GM12892 (cell line): ENCODE measurements around the gene ARG2.
A peak's percentile ranks its signal among the peaks of the same experiment; 100 is the strongest.
"Not testable (repeated sequence)": the region's sequence is repeated elsewhere in the genome, so short reads cannot be mapped to it uniquely, and the experiment has no call there.

Experiments used
- DNase-seq: peaks from one replicate; pipeline ENCODE4 v3.0.0; 2011; ENCODE audit not compliant: insufficient read length
- FAIRE-seq: peaks from 2 replicates; lab custom pipeline; 2011; peaks lifted over from hg19 to GRCh38; lab: Jason Lieb, UNC
- POLR2A ChIP-seq: IDR thresholded peaks from 2 replicates; pipeline ENCODE4 v1.6.1; 2011; ENCODE audit warnings: low read depth, low read length, control low read depth
- POLR2AphosphoS5 ChIP-seq: IDR thresholded peaks from 2 replicates; pipeline ENCODE4 v1.6.1; 2011; ENCODE audit warnings: low read depth, low read length, control low read depth
- TAF1 ChIP-seq: IDR thresholded peaks from 2 replicates; pipeline ENCODE4 v1.6.1; 2011; ENCODE audit warnings: low read depth, mild to moderate bottlenecking, control low read depth, low read length, borderline replicate concordance

The ARG2 gene

GRCh38 chr14:67589204-67589770, 30.4 kb upstream of the ARG2 start:
- TF ChIP-seq POLR2A, result no peak
- no peak for TF ChIP-seq POLR2AphosphoS5
- TF ChIP-seq TAF1, result no peak
- FAIRE-seq, result no peak

GRCh38 chr14:67593650-67594049, 26.1 kb upstream of the ARG2 start:
- not testable (repeated sequence) for DNase-seq, FAIRE-seq

More at GRCh38 chr14:67589204-67589770, 30.4 kb upstream of the ARG2 start:
- no peak for DNase-seq

DNA sequence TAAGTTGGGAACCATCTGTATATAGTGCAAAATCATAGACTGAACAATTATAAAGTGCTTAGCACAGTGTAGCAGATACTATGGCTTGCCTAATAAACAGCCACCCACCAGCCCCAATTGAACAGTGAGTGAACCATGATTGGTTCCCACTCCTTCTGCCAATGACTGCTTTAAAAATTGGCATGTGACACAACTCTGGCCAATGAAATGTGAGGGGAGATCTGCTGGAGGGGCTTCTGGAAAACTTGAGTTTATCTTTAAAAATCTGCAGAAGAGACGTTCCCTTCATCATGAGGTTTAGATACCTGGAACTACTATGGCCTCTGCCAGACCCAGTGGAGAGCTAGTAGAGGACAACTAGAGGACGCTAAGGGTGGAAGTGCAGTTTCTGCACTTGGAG, 24.3 kb upstream of the ARG2 start:
- TF ChIP-seq TAF1, result no peak
- no peak for TF ChIP-seq POLR2AphosphoS5
- TF ChIP-seq POLR2A, result no peak
- DNase-seq (no peak), FAIRE-seq (no peak)

DNA sequence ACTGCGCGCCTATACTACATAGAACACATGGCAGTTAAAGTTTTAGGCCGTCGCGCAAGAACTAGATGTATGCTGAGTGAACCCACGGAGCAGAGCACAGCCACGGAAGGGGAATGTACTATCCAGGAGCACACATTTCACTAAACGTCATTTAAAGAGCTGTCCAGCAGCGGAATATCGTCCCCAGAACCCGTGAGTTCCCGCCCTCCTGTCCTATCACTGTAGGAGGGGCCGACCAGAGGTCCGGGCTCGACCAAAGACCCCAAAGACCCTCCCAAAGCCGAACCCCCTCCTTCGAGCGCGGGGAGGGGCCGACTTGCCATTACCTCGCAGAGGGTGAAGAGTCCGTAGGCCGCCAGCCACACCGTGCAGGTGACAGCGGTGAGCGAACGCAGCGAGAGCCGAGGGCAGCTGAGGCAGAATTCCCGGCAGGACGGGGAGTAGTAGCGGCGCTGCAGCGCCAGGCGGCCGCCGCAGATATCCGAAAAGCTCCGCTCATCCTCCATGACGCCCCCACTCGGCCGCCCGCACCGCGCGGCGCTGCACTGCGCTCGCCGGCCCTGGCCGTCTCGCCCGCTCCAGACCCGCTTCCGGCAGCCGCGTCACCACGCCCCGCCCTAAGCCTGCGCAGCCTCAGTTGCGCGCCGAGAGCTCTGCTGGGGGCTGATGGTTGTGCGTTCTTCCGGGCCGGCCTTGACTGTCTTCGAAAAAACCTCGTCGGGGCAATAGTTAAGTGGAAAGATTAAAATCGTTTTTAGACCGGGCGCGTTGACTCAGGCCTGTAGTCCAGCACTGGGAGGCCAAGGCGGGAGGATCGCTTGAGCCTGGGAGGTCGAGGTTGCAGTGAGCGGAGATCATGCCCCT, 19.8 kb upstream of the ARG2 start, which contains the start of gene PIGH:
PIGH (minus strand) TSS at position 571 of the 864 bp plus-strand sequence; CDS start at position 506, 65 bp downstream.
- FAIRE-seq, result peak; percentile 99

DNA sequence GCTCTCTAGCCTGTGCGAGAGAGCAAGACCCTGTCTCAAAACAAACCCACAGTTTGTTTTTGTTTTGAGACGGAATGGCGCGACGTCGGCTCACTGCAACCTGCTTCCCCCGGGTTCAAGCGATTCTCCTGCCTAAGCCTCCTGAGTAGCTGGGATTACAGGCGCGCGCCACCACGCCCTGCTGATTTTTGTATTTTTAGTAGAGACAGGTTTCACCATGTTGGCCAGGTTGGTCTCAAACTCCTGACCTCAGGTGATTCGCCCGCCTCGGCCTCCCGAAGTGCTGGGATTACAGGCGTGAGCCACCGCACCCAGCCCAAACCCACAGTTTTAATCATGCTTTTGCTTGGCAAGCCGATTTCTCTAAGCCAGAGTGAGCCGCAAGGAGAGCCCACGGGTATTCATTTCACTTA, 19.2 kb upstream of the ARG2 start:
- not testable (repeated sequence) for FAIRE-seq, DNase-seq

More for the DNA sequence above, 19.8 kb upstream of the ARG2 start, which contains the start of gene PIGH:
- TF ChIP-seq POLR2A, result peak; percentile 87
- TF ChIP-seq TAF1, result no peak
- TF ChIP-seq POLR2AphosphoS5, result peak; percentile 71
- DNase-seq, result peak; percentile 92

DNA sequence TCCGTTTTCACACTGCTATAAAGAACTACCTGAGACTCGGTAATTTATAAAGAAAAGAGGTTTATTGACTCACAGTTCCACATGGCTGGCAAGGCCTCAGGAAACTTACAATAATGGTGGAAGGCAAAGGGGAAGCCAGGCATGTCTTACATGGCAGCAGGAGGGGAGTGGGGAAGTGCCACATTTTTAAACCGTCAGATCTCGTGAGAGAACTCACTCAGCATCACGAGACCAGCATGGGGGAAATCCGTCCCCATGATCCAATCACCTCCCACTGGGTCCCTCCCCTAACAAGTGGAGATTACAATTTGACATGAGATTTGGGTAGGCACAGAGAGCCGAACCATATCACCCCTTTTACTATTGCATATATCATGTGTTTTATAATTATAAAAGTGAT, 17.6 kb upstream of the ARG2 start:
- TF ChIP-seq TAF1 (no peak), POLR2AphosphoS5 (no peak), POLR2A (no peak)
- DNase-seq (no peak), FAIRE-seq (no peak)

GRCh38 chr14:67602995-67603545, 16.6 kb upstream of the ARG2 start:
- TF ChIP-seq POLR2AphosphoS5, result no peak
- no peak for TF ChIP-seq TAF1
- no peak for TF ChIP-seq POLR2A
- FAIRE-seq (peak; percentile 87), DNase-seq (no peak)

- FAIRE-seq, result no peak
- no peak for TF ChIP-seq TAF1
- no peak for TF ChIP-seq POLR2A
- TF ChIP-seq POLR2AphosphoS5, result no peak
Observed at GRCh38 chr14:67607646-67608045, 12.1 kb upstream of the ARG2 start.

DNA sequence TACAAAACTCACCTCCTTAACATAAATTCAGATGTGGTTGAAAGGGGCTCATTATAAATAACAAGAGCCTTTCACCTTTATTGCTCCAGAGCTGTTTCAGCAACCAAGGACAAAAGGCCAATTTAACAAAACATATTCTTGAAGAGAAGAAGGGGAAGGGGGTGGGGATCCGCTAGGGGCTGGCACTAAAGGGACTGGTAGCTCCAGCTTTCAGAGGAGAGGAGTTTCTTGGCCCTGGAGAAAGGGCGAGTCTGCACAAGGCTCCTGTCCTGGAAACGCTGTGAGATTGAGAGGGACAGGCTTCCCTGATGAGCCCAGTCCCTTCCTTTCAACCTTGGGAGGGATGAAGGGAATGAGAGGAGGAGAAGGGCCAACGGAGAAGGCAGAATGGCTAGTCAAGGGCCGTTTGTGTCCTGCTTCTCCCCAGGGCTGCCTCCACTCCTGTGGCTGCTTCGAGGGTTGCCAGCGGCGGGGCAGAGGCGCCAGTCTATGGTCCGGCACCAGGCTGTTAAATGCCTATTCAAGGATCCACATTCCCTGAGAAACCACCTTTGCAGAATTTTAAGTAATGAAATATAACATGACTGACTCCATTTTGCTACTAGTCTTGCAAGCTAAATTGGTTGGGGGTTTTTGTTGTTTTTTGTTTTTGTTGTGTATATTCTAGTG, 9.9 kb upstream of the ARG2 start:
- TF ChIP-seq POLR2AphosphoS5 (no peak), TAF1 (no peak), POLR2A (no peak)
- DNase-seq (no peak), FAIRE-seq (no peak)

More at GRCh38 chr14:67607646-67608045, 12.1 kb upstream of the ARG2 start:
- DNase-seq, result no peak

GRCh38 chr14:67610491-67610890, 9.2 kb upstream of the ARG2 start:
- DNase-seq, result no peak
- TF ChIP-seq TAF1, result no peak
- no peak for TF ChIP-seq POLR2A
- no peak for TF ChIP-seq POLR2AphosphoS5
- FAIRE-seq, result no peak

- peak; percentile 9 for FAIRE-seq
- no peak for DNase-seq
- TF ChIP-seq POLR2A (no peak), POLR2AphosphoS5 (no peak), TAF1 (no peak)
Observed at GRCh38 chr14:67618617-67619063, 1.1 kb upstream of the ARG2 start.
